Activated CD8-positive, alpha-beta T cell treated with anti-CD3 and anti-CD28 coated beads for 36 hours (primary cell): ENCODE data around the gene CDT1. TPM values are rescaled to one million over a fixed set of nuclear protein-coding genes. Genes with fewer than 3 reads are reported as not detected.
A peak's percentile ranks its signal among the peaks of the same experiment; 100 is the strongest.

Source experiments
- ATAC-seq: fragments of 200-7000 bp; cut with Tn5 transposase; one replicate; pipeline ENCODE4 v1.10.0; 2021; ENCODE audit warnings: mild to moderate bottlenecking, moderate library complexity
- CTCF ChIA-PET: fragments of 350-600 bp; sonication (Branson Sonifier 250); formaldehyde crosslinking; loops from one replicate; lab custom pipeline; 2021; ENCODE audit warnings: antibody characterized with exemption; lab: Charles Lee
- POLR2A ChIA-PET: fragments of 350-600 bp; sonication (Branson Sonifier 250); formaldehyde crosslinking; loops from one replicate; lab custom pipeline; 2021; ENCODE audit warnings: antibody characterized with exemption; lab: Charles Lee
- DNase-seq: peaks from one replicate; pipeline ENCODE4 v3.0.0-alpha.2; 2020
- H3K27ac Mint-ChIP-seq: one replicate; pipeline ENCODE4 v1.8.0; 2021; ENCODE audit warnings: mild to moderate bottlenecking, mixed read lengths
- H3K27me3 Mint-ChIP-seq: one replicate; pipeline ENCODE4 v1.8.0; 2021; ENCODE audit warnings: mixed read lengths
- H3K36me3 Mint-ChIP-seq: one replicate; pipeline ENCODE4 v1.8.0; 2021; ENCODE audit warnings: low read depth, mixed read lengths
- H3K4me1 Mint-ChIP-seq: one replicate; pipeline ENCODE4 v1.8.0; 2021; ENCODE audit warnings: low read depth, mixed read lengths
- H3K4me3 Mint-ChIP-seq: one replicate; pipeline ENCODE4 v1.8.0; 2021; ENCODE audit warnings: mild to moderate bottlenecking, moderate library complexity, mixed read lengths
- H3K9me3 Mint-ChIP-seq: one replicate; pipeline ENCODE4 v1.8.0; 2021; ENCODE audit warnings: mixed read lengths
- intact Hi-C: fragments of 100-400 bp; cut with micrococcal nuclease; formaldehyde crosslinking; loops from one replicate; pipeline ENCODE4 v1.10.0; 2022
- total RNA-seq, 2 experiments: library from RNA; stranded (reverse); gene quantifications; one replicate each; pipeline ENCODE4 v1.2.3, GENCODE V29; 2021
- TF ChIP-seq, protein P1 (sequence below): fragments of 200-600 bp; IDR thresholded peaks from one replicate; pipeline ENCODE4 v1.8.0; 2022; ENCODE audit warnings: antibody characterized with exemption, mild to moderate bottlenecking

Gene CDT1
- total RNA-seq, 2 experiments from 2014 or later: 180 to 182 TPM

DNA sequence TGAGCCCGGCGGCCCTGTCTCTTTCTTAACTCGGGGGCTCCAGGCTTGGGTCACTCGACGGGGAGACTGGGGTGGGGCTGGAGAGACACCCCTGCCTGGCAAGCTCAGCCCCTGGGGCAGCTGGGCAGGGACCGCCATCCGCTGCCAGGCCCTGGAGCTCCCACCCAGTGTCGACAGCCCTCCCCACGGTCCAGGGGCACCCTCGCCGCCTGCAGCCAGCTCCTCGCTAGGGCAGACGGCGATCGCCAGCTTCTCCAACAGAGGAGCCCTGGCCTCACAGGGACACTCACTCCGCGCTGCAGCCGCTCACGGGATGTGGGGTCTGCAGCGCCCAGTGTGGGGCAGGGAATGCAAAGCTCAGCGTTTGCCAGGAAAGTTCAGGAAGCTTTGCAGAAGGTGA, 24.1 kb downstream of the CDT1 start:
- Mint-ChIP-seq H3K27ac (no peak overlapping the region), H3K36me3 (peaks cover 2% of the 10 kb centered on the region)

GRCh38 chr16:88828711-88829110, 25.1 kb downstream of the CDT1 start:
- POLR2A ChIA-PET: no interaction called here
- no peak overlapping the region for H3K4me3 Mint-ChIP-seq
- DNase-seq (no peak), ATAC-seq (no peak)
- no peaks in the 10 kb centered on the region for H3K27me3 Mint-ChIP-seq
- intact Hi-C loops: loop anchor here (10.0 kb wide), 1 partner anchor 346 kb away; the partner anchor contains the start of gene CDH15
- H3K9me3 Mint-ChIP-seq: no peaks in the 10 kb centered on the region
- no peak overlapping the region for H3K27ac Mint-ChIP-seq
- H3K36me3 Mint-ChIP-seq: peaks cover 2% of the 10 kb centered on the region
- TF ChIP-seq, protein P1, sequence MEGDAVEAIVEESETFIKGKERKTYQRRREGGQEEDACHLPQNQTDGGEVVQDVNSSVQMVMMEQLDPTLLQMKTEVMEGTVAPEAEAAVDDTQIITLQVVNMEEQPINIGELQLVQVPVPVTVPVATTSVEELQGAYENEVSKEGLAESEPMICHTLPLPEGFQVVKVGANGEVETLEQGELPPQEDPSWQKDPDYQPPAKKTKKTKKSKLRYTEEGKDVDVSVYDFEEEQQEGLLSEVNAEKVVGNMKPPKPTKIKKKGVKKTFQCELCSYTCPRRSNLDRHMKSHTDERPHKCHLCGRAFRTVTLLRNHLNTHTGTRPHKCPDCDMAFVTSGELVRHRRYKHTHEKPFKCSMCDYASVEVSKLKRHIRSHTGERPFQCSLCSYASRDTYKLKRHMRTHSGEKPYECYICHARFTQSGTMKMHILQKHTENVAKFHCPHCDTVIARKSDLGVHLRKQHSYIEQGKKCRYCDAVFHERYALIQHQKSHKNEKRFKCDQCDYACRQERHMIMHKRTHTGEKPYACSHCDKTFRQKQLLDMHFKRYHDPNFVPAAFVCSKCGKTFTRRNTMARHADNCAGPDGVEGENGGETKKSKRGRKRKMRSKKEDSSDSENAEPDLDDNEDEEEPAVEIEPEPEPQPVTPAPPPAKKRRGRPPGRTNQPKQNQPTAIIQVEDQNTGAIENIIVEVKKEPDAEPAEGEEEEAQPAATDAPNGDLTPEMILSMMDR: no peak
- no peaks in the 10 kb centered on the region for H3K4me1 Mint-ChIP-seq
- CTCF ChIA-PET: no interaction called here

More for the DNA sequence above, 24.1 kb downstream of the CDT1 start:
- CTCF ChIA-PET: interaction anchor here (1.3 to 1.9 kb wide), 2 partner anchors 12 to 31 kb away, joined by 3 to 4 read pairs; no protein-coding TSS in a partner anchor
- TF ChIP-seq, protein P1: no peak
- H3K4me3 Mint-ChIP-seq: no peak overlapping the region
- no peaks in the 10 kb centered on the region for H3K9me3 Mint-ChIP-seq
- no peaks in the 10 kb centered on the region for H3K4me1 Mint-ChIP-seq
- no peak for DNase-seq
- no peak for ATAC-seq
- POLR2A ChIA-PET: interaction anchor here (1.3 to 1.4 kb wide), 3 partner anchors 12 to 16 kb away, joined by 3 to 4 read pairs (median 3); partner anchors contain the start of gene APRT
- no peaks in the 10 kb centered on the region for H3K27me3 Mint-ChIP-seq
- intact Hi-C loops: loop anchor here (10.0 kb wide), 1 partner anchor 347 kb away; the partner anchor contains the start of gene CDH15

- CTCF ChIA-PET: no interaction called here
- Mint-ChIP-seq H3K4me3 (no peak overlapping the region), H3K36me3 (peaks cover 2% of the 10 kb centered on the region), H3K27me3 (no peaks in the 10 kb centered on the region), H3K4me1 (no peaks in the 10 kb centered on the region), H3K27ac (no peak overlapping the region), H3K9me3 (no peaks in the 10 kb centered on the region)
- TF ChIP-seq, protein P1: no peak
- DNase-seq (no peak), ATAC-seq (no peak)
- POLR2A ChIA-PET: no interaction called here
- intact Hi-C loops: no loop called here
Observed at GRCh38 chr16:88830258-88830657, 26.7 kb downstream of the CDT1 start.

DNA sequence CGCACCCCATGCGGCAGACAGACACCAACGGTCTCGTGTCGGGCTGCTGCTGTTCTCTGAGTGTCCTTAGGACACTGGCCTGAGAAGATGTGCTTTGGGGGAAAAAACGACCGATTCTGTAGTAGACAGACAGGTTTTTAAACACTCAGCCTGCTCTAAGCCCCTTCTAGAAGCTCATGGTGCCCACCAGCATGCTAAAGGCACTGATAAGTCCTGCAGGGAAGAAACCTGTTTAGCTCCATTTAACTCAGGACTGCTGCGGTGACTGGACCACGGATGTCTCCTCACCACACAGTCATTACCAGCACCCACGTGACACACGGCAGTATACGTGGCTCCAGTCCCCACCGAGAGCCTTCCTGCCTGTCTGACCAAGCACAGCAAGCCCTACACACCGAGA, 27.2 kb downstream of the CDT1 start:
- Mint-ChIP-seq H3K36me3 (peaks cover 2% of the 10 kb centered on the region), H3K4me1 (no peaks in the 10 kb centered on the region), H3K27ac (no peak overlapping the region), H3K9me3 (no peaks in the 10 kb centered on the region), H3K27me3 (no peaks in the 10 kb centered on the region), H3K4me3 (no peak overlapping the region)
- CTCF ChIA-PET: no interaction called here
- POLR2A ChIA-PET: no interaction called here
- TF ChIP-seq, protein P1: no peak
- intact Hi-C loops: no loop called here
- DNase-seq: no peak
- ATAC-seq: no peak

GRCh38 chr16:88831838-88832237, 28.2 kb downstream of the CDT1 start:
- intact Hi-C loops: no loop called here
- Mint-ChIP-seq H3K36me3 (peaks cover 2% of the 10 kb centered on the region), H3K4me3 (no peak overlapping the region), H3K27me3 (no peaks in the 10 kb centered on the region), H3K4me1 (no peaks in the 10 kb centered on the region), H3K27ac (no peak overlapping the region), H3K9me3 (no peaks in the 10 kb centered on the region)
- ChIA-PET POLR2A (no interaction called here), CTCF (no interaction called here)
- TF ChIP-seq, protein P1: no peak
- DNase-seq (no peak), ATAC-seq (peak; percentile 10)
